GM12892 (cell line): ENCODE results near the gene POLR3B.

ENCODE experiments used
- POLR2A ChIP-seq: IDR thresholded peaks from 2 replicates; pipeline ENCODE4 v1.6.1; 2011; ENCODE audit warnings: low read depth, low read length, control low read depth
- POLR2AphosphoS5 ChIP-seq: IDR thresholded peaks from 2 replicates; pipeline ENCODE4 v1.6.1; 2011; ENCODE audit warnings: low read depth, low read length, control low read depth

GRCh38 chr12:106493531-106493930 lies 136.0 kb downstream of the POLR3B start:
- no peak for TF ChIP-seq POLR2AphosphoS5
- no peak for TF ChIP-seq POLR2A
